Right lung (tissue), 5 donors: ENCODE data around the gene SPON1. TPM values are rescaled to one million over a fixed set of nuclear protein-coding genes. Genes with fewer than 3 reads are reported as not detected.
A peak's percentile ranks its signal among the peaks of the same experiment; 100 is the strongest.
"Not testable (repeated sequence)": the region's sequence is repeated elsewhere in the genome, so short reads cannot be mapped to it uniquely, and the experiment has no call there.

Experiments
- DNase-seq, 2 donors: peaks; one replicate each; pipeline ENCODE4 v3.0.0-alpha.2; 2013
- polyA plus RNA-seq, 5 donors: library from polyadenylated mRNA; unstranded; fragments of 120-200 nt; gene quantifications; one replicate each; pipeline versions ENCODE4 v1.2.1 to v1.2.3, GENCODE V29; 2013; ENCODE audit warnings: inconsistent platforms in 1 of 5, low replicate concordance in 1 of 5; ENCODE audit not compliant: insufficient read length in 5 of 5, insufficient read depth in 1 of 5

Gene SPON1
- polyA plus RNA-seq, 5 donors: 79.0 to 120 (median 95.6) TPM

- no peak for DNase-seq
Measured at GRCh38 chr11:14240221-14240620, 277.7 kb downstream of the SPON1 start.

GRCh38 chr11:14240951-14241350 lies 278.4 kb downstream of the SPON1 start:
- DNase-seq: no peak

- DNase-seq: no peak
Measured at GRCh38 chr11:14242187-14242586, 279.7 kb downstream of the SPON1 start.

GRCh38 chr11:14242733-14243132 lies 280.2 kb downstream of the SPON1 start:
- DNase-seq: no peak

GRCh38 chr11:14244926-14245325 lies 282.4 kb downstream of the SPON1 start:
- no peak for DNase-seq

GRCh38 chr11:14245444-14245843 lies 282.9 kb downstream of the SPON1 start:
- no peak for DNase-seq

GRCh38 chr11:14248580-14248981 lies 286.1 kb downstream of the SPON1 start:
- DNase-seq: no peak

- DNase-seq: peak; percentile 50 to 61
Measured at GRCh38 chr11:14249121-14249963, 286.8 kb downstream of the SPON1 start.

GRCh38 chr11:14251754-14252153 lies 289.2 kb downstream of the SPON1 start:
- no peak for DNase-seq

GRCh38 chr11:14252501-14252900 lies 290.0 kb downstream of the SPON1 start:
- DNase-seq: not testable (repeated sequence)

- DNase-seq: peak; percentile 80 to 81
Measured at GRCh38 chr11:14253421-14253820, 290.9 kb downstream of the SPON1 start.

- DNase-seq: peak; percentile 91
Measured at GRCh38 chr11:14253840-14254239, 291.3 kb downstream of the SPON1 start.

- DNase-seq: no peak
Measured at GRCh38 chr11:14254533-14255237, 292.2 kb downstream of the SPON1 start.

- peak; percentile 58 to 61 for DNase-seq
Measured at GRCh38 chr11:14255238-14255534, 292.7 kb downstream of the SPON1 start.

- DNase-seq: no peak
Measured at GRCh38 chr11:14258221-14258935, 295.9 kb downstream of the SPON1 start.

- no peak for DNase-seq
Measured at GRCh38 chr11:14259186-14259784, 296.8 kb downstream of the SPON1 start.

- no peak for DNase-seq
Measured at GRCh38 chr11:14259878-14260277, 297.4 kb downstream of the SPON1 start.

GRCh38 chr11:14261066-14261465 lies 298.5 kb downstream of the SPON1 start:
- no peak for DNase-seq

GRCh38 chr11:14262271-14262846 lies 299.8 kb downstream of the SPON1 start:
- no peak for DNase-seq

- no peak for DNase-seq
Measured at GRCh38 chr11:14264966-14265365, 302.4 kb downstream of the SPON1 start.

- no peak for DNase-seq
Measured at GRCh38 chr11:14266622-14267021, 304.1 kb downstream of the SPON1 start.
